Activated T-cell treated with anti-CD3 and anti-CD28 coated beads for 48 hours (primary cell): Measurements from ENCODE around the gene STAMBP.
"Not testable (repeated sequence)": the region's sequence is repeated elsewhere in the genome, so short reads cannot be mapped to it uniquely, and the experiment has no call there.

Source experiments
- DNase-seq: peaks from one replicate; pipeline ENCODE4 v3.0.0-alpha.2; 2020; ENCODE audit warnings: low read depth

STAMBP gene

GRCh38 chr2:73887596-73888353 is 59.0 kb downstream of the STAMBP start:
- DNase-seq, result not testable (repeated sequence)

- DNase-seq, result no peak
These were observed 59.6 kb downstream of the STAMBP start for GRCh38 chr2:73888388-73888787.

GRCh38 chr2:73889206-73889605 is 60.4 kb downstream of the STAMBP start:
- DNase-seq, result no peak

GRCh38 chr2:73890301-73891092 is 61.7 kb downstream of the STAMBP start:
- no peak for DNase-seq

- DNase-seq, result no peak
These were observed 62.6 kb downstream of the STAMBP start for GRCh38 chr2:73891276-73891901.

- DNase-seq, result no peak
These were observed 64.0 kb downstream of the STAMBP start, which contains the start of gene ACTG2 for GRCh38 chr2:73892631-73893329. TSS of gene ACTG2 (plus strand) at chr2:73893008. CDS start at chr2:73901312, 8,304 bp downstream.

GRCh38 chr2:73893764-73894474 is 65.2 kb downstream of the STAMBP start:
- DNase-seq, result no peak

GRCh38 chr2:73894475-73894850 is 65.7 kb downstream of the STAMBP start:
- DNase-seq, result no peak

- DNase-seq, result no peak
These were observed 66.1 kb downstream of the STAMBP start for GRCh38 chr2:73894877-73895276.

GRCh38 chr2:73895473-73895872 is 66.7 kb downstream of the STAMBP start:
- no peak for DNase-seq

GRCh38 chr2:73896362-73897239 is 67.8 kb downstream of the STAMBP start:
- peak; percentile 14 for DNase-seq

GRCh38 chr2:73897240-73897583 is 68.5 kb downstream of the STAMBP start:
- no peak for DNase-seq

- DNase-seq, result no peak
These were observed 69.2 kb downstream of the STAMBP start for GRCh38 chr2:73897934-73898333.

- DNase-seq, result no peak
These were observed 71.1 kb downstream of the STAMBP start for GRCh38 chr2:73899801-73900336.

GRCh38 chr2:73901143-73901542 is 72.4 kb downstream of the STAMBP start:
- DNase-seq, result no peak

GRCh38 chr2:73902284-73902683 is 73.5 kb downstream of the STAMBP start:
- DNase-seq, result no peak

- no peak for DNase-seq
These were observed 74.6 kb downstream of the STAMBP start for GRCh38 chr2:73903313-73903712.

- DNase-seq, result not testable (repeated sequence)
These were observed 75.3 kb downstream of the STAMBP start for GRCh38 chr2:73903949-73904613.

GRCh38 chr2:73904952-73905351 is 76.2 kb downstream of the STAMBP start:
- DNase-seq, result no peak
